Measurements from ENCODE around the gene ZBED6.
"Not testable (repeated sequence)": the region's sequence is repeated elsewhere in the genome, so short reads cannot be mapped to it uniquely, and the experiment has no call there.

DNA sequence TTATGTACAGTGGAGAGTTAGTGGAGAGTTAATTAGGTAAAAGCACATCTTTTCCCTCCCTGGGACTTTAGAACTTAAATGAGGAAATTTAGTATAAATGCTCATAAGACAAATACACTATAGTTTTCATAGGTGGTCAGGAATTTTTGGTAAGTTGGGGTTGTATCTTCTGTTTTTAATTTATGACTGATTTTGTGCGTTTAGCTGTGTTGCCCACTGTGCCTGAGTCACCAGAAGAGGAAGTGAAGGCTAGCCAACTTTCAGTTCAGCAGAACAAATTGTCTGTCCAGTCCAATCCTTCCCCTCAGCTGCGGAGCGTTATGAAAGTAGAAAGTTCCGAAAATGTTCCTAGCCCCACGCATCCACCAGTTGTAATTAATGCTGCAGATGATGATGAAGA is 33.8 kb downstream of the ZBED6 start:
- not testable (repeated sequence) for TF ChIP-seq CTCF, POLR2A (IDR thresholded peaks at IDR 0.05)

Data from heart left ventricle (tissue), 13 donors.